CD4-positive, alpha-beta memory T cell (primary cell): Measurements from ENCODE around the gene CYB5A. TPM values are rescaled to one million over a fixed set of nuclear protein-coding genes. Genes with fewer than 3 reads are reported as not detected.

Experiments used
- CTCF ChIA-PET: fragments of 350-600 bp; sonication (Branson Sonifier 250); formaldehyde crosslinking; loops from one replicate; lab custom pipeline; 2021; ENCODE audit warnings: inconsistent platforms; ENCODE audit not compliant: partially characterized antibody; lab: Charles Lee
- POLR2A ChIA-PET: fragments of 350-600 bp; sonication (Branson Sonifier 250); formaldehyde crosslinking; loops from one replicate; lab custom pipeline; 2021; ENCODE audit not compliant: partially characterized antibody; lab: Charles Lee
- DNase-seq, 5 donors: peaks; one replicate each; pipeline versions ENCODE4 v3.0.0 to v3.0.0-alpha.2; 2020 to 2022; ENCODE audit warnings: mixed read lengths in 1 of 5
- H3K27ac ChIP-seq: one replicate; pipeline ENCODE4 v1.7.0; 2013; ENCODE audit warnings: low read depth, low read length
- H3K27me3 ChIP-seq: 2 replicates; pipeline ENCODE4 v1.7.0; 2013; ENCODE audit warnings: mild to moderate bottlenecking, low read length, moderate library complexity; ENCODE audit not compliant: insufficient read depth
- H3K36me3 ChIP-seq: 2 replicates; pipeline ENCODE4 v1.7.0; 2013; ENCODE audit warnings: mild to moderate bottlenecking, low read length, moderate library complexity; ENCODE audit not compliant: insufficient read depth
- H3K4me1 ChIP-seq: 2 replicates; pipeline ENCODE4 v1.7.0; 2013; ENCODE audit warnings: mild to moderate bottlenecking, low read length, moderate library complexity; ENCODE audit not compliant: insufficient read depth
- H3K4me3 ChIP-seq, 2 donors: one replicate each; pipeline ENCODE4 v1.7.0; 2013; ENCODE audit warnings: low read length in 2 of 2, mild to moderate bottlenecking in 1 of 2
- H3K9me3 ChIP-seq, 2 donors: one replicate each; pipeline ENCODE4 v1.7.0; 2013; ENCODE audit warnings: low read length in 2 of 2, control low read depth in 1 of 2; ENCODE audit not compliant: control insufficient read depth in 1 of 2
- H3K27ac Mint-ChIP-seq, 7 donors: one replicate each; pipeline ENCODE4 v1.8.0; 2020 to 2021; ENCODE audit warnings: mixed read lengths in 7 of 7, mild to moderate bottlenecking in 6 of 7, inconsistent platforms in 3 of 7, moderate library complexity in 3 of 7
- H3K27me3 Mint-ChIP-seq, 2 donors: one replicate each; pipeline ENCODE4 v1.8.0; 2020 to 2021; ENCODE audit warnings: mixed read lengths in 2 of 2
- H3K36me3 Mint-ChIP-seq, 2 donors: one replicate each; pipeline ENCODE4 v1.8.0; 2020 to 2021; ENCODE audit warnings: mixed read lengths in 2 of 2, inconsistent platforms in 1 of 2, mild to moderate bottlenecking in 1 of 2
- H3K4me1 Mint-ChIP-seq, 4 donors: one replicate each; pipeline ENCODE4 v1.8.0; 2020 to 2021; ENCODE audit warnings: mixed read lengths in 4 of 4, mild to moderate bottlenecking in 1 of 4
- H3K4me3 Mint-ChIP-seq, 8 donors: one replicate each; pipeline ENCODE4 v1.8.0; 2020 to 2021; ENCODE audit warnings: mixed read lengths in 8 of 8, mild to moderate bottlenecking in 7 of 8, moderate library complexity in 6 of 8, inconsistent platforms in 3 of 8
- H3K9me3 Mint-ChIP-seq, 8 donors: one replicate each; pipeline ENCODE4 v1.8.0; 2020 to 2021; ENCODE audit warnings: mixed read lengths in 8 of 8, mild to moderate bottlenecking in 5 of 8, inconsistent platforms in 3 of 8, moderate library complexity in 1 of 8
- intact Hi-C: fragments of 100-400 bp; cut with micrococcal nuclease; formaldehyde crosslinking; loops from one replicate; pipeline ENCODE4 v1.15.1; 2023
- polyA plus RNA-seq, 2 donors: library from polyadenylated mRNA; unstranded; fragments of 300-500 nt; fragmentation: Illumina TruSeq; gene quantifications; one replicate each; pipeline ENCODE4 v1.2.3, GENCODE V29; 2021
- total RNA-seq, 2 experiments: library from RNA; stranded (reverse); gene quantifications; one replicate each; pipeline ENCODE4 v1.2.3, GENCODE V29; 2021

Gene CYB5A
- total and polyA plus RNA-seq, 4 experiments from 2014 or later: 22.8 to 86.7 (median 44.0) TPM

DNA sequence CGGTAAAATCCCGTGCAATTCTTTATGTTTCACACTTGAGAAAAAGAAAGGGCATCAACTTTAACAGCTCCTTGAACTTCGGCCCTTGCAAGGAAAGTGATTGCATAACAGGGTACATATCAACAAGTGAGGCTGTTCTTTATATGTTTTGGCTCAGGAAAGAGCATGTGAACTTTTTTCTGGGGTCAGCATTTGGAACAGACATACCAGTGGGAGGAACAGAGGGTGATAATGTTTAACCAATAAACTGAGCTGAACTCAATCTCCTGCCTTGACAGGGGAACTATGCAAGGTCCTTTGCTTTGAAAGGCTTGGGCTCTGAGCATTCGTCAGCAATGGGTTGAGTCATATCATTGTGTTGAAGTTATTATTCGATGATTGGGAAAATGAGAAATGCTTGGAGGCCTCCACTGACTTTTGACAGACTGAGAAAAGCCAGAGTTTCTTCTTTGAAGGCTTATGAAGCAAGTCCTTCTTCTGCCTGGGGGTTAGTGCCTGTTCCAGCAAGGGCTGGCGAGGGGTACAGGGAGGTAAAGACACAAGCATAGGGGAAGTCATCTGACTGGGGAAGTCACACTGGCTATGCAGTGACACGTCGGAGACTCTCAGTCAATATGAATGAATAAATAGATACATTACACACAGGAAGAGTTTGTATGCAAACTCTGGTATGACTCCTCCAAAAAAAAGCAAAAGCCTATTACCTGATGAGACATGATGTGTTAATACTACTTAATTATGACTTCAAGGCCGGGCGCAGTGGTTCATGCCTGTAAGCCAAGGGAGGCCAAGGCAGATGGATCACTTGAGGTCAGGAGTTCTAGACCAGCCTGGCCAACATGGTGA lies 57.2 kb downstream of the CYB5A start:
- DNase-seq: no peak
- Mint-ChIP-seq H3K4me3 (no peak overlapping the region), H3K9me3 (no peaks in the 10 kb centered on the region), H3K27ac (peak overlapping the region in 1 of 7 donors; percentile 5), H3K36me3 (no peaks in the 10 kb centered on the region), H3K4me1 (no peaks in the 10 kb centered on the region), H3K27me3 (peaks cover 6 to 10% of the 10 kb centered on the region in 2 donors)
- no peaks in the 10 kb centered on the region for H3K9me3 ChIP-seq
- no peak overlapping the region for H3K4me3 ChIP-seq
- H3K27ac ChIP-seq: no peak overlapping the region
- H3K27me3 ChIP-seq: no peaks in the 10 kb centered on the region
- ChIA-PET CTCF (interaction anchor here (0.7 to 1.3 kb wide), 3 partner anchors 17 to 195 kb away, joined by 3 read pairs; no protein-coding TSS in a partner anchor), POLR2A (no interaction called here)
- no peaks in the 10 kb centered on the region for H3K4me1 ChIP-seq
- intact Hi-C loops: no loop called here
- no peaks in the 10 kb centered on the region for H3K36me3 ChIP-seq

DNA sequence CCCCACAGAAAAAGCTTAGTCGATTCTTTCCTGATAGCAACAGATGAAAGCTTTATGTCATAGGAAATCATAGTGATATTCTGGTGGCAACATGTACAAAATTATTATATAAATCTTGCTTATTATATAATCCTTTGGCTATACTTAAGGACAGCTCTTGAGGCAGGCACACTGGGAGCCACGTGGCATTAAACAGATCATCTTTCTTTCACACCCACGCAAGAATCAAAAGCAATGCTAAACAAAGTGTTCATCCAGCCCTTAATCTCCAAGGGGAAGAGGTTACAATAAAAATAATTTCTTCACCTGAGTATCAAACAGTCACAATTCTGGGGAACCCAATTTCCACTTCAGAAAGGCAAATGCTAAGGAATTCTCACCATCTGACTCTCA lies 57.8 kb downstream of the CYB5A start:
- H3K27me3 Mint-ChIP-seq: peaks cover 7 to 8% of the 10 kb centered on the region in 2 donors
- ChIA-PET CTCF (interaction anchor here (0.8 to 1.3 kb wide), 3 partner anchors 18 to 29 kb away, joined by 3 to 4 read pairs (median 3); no protein-coding TSS in a partner anchor), POLR2A (no interaction called here)
- Histone ChIP-seq H3K27ac (no peak overlapping the region), H3K9me3 (no peaks in the 10 kb centered on the region), H3K4me3 (no peak overlapping the region), H3K36me3 (no peaks in the 10 kb centered on the region), H3K4me1 (no peaks in the 10 kb centered on the region), H3K27me3 (no peaks in the 10 kb centered on the region)
- H3K36me3 Mint-ChIP-seq: no peaks in the 10 kb centered on the region
- DNase-seq: no peak
- intact Hi-C loops: no loop called here
- H3K4me3 Mint-ChIP-seq: no peak overlapping the region
- H3K27ac Mint-ChIP-seq: no peak overlapping the region
- no peaks in the 10 kb centered on the region for H3K4me1 Mint-ChIP-seq
- no peaks in the 10 kb centered on the region for H3K9me3 Mint-ChIP-seq

DNA sequence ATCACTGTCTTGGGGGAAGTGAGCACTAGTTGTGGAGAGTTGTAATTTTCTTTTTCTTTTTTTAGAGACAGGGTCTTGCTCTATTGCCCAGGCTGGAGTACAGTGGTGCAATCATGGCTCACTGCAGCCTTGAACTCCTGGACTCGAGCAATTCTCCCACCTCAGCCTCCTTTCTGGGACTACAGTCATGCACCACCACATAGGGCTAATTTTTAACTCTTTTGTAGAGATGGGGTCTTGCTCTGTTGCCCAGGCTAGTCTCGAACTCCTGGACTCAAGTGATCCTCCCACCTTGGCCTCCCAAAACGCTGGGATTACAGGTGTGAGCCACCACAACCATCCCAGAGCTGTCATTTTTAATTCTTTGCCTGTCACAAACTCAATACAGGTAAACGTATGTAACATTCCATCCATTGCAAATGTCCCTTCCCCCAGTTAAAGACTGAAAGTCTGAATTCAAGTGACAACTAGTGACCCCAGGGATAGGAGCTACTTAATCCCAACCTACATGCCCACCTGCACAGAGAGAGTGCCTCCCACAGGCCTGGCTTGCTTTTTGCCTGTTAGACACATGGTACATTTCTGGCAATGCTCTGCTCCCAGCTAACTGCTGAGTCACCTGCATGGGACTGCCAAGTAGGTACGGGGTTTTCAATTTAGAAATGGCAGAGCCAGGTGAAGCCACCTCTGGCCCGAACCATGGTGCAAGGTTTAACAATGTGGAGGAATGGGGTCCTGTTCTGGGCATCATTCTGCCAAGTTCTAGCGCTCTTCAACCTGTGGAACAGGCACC lies 60.6 kb downstream of the CYB5A start:
- CTCF ChIA-PET: no interaction called here
- Mint-ChIP-seq H3K9me3 (no peaks in the 10 kb centered on the region), H3K27ac (no peak overlapping the region), H3K4me1 (no peaks in the 10 kb centered on the region), H3K4me3 (no peak overlapping the region), H3K27me3 (peaks cover 2 to 3% of the 10 kb centered on the region in 2 donors), H3K36me3 (no peaks in the 10 kb centered on the region)
- no peak overlapping the region for H3K4me3 ChIP-seq
- H3K36me3 ChIP-seq: no peaks in the 10 kb centered on the region
- no peaks in the 10 kb centered on the region for H3K9me3 ChIP-seq
- no peak overlapping the region for H3K27ac ChIP-seq
- no peak for DNase-seq
- POLR2A ChIA-PET: no interaction called here
- H3K4me1 ChIP-seq: no peaks in the 10 kb centered on the region
- intact Hi-C loops: no loop called here
- H3K27me3 ChIP-seq: no peaks in the 10 kb centered on the region

DNA sequence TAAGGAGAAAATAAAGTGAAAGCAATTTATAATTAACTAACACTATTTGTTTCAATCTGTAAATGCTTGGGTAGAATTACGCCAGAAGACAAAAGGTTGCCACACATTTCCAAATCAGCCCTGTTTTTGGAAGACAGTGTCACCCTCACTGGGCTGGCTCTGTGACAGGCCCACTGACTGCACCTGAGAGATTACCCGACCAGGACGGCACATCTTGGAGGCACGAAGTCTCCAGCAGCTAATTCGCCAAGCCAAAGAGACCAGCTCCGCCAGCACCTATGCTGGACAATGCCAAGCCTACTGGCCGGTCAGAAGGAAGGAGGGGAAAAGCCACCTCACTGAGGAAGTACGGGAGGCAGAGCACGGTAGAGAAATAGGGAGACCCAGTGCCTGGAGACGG lies 61.9 kb downstream of the CYB5A start:
- intact Hi-C loops: no loop called here
- Histone ChIP-seq H3K9me3 (no peaks in the 10 kb centered on the region), H3K27ac (no peak overlapping the region), H3K4me3 (no peak overlapping the region), H3K36me3 (no peaks in the 10 kb centered on the region), H3K27me3 (no peaks in the 10 kb centered on the region), H3K4me1 (no peaks in the 10 kb centered on the region)
- H3K9me3 Mint-ChIP-seq: no peaks in the 10 kb centered on the region
- H3K27ac Mint-ChIP-seq: no peak overlapping the region
- H3K36me3 Mint-ChIP-seq: no peaks in the 10 kb centered on the region
- H3K27me3 Mint-ChIP-seq: peaks cover 3 to 6% of the 10 kb centered on the region in 2 donors
- H3K4me3 Mint-ChIP-seq: no peak overlapping the region
- ChIA-PET CTCF (no interaction called here), POLR2A (no interaction called here)
- no peaks in the 10 kb centered on the region for H3K4me1 Mint-ChIP-seq
- DNase-seq: no peak

DNA sequence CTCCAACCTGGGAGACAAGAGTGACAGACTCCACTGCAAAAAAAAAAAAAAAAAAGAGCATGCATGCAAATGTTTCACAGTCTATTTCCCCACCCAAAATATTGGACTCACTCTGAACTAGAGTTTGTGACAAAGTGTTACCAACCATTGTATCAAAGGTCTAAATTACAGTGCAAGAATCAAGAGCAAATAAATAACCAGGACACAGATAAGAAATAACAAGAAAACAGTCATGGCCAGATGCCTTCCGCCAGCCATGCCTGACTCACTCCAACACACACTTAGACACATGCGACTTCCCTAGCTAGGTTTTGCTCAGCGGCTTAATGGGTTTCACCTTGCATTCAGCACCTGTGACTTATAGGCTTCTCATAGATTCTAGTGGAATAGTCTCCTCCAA lies 62.8 kb downstream of the CYB5A start:
- Mint-ChIP-seq H3K4me3 (no peak overlapping the region), H3K27me3 (peaks cover 5 to 7% of the 10 kb centered on the region in 2 donors), H3K36me3 (no peaks in the 10 kb centered on the region), H3K27ac (no peak overlapping the region), H3K9me3 (no peaks in the 10 kb centered on the region), H3K4me1 (no peaks in the 10 kb centered on the region)
- H3K36me3 ChIP-seq: no peaks in the 10 kb centered on the region
- no peaks in the 10 kb centered on the region for H3K27me3 ChIP-seq
- POLR2A ChIA-PET: no interaction called here
- DNase-seq: no peak
- CTCF ChIA-PET: no interaction called here
- no peak overlapping the region for H3K27ac ChIP-seq
- intact Hi-C loops: no loop called here
- no peaks in the 10 kb centered on the region for H3K4me1 ChIP-seq
- H3K9me3 ChIP-seq: no peaks in the 10 kb centered on the region
- H3K4me3 ChIP-seq: no peak overlapping the region

DNA sequence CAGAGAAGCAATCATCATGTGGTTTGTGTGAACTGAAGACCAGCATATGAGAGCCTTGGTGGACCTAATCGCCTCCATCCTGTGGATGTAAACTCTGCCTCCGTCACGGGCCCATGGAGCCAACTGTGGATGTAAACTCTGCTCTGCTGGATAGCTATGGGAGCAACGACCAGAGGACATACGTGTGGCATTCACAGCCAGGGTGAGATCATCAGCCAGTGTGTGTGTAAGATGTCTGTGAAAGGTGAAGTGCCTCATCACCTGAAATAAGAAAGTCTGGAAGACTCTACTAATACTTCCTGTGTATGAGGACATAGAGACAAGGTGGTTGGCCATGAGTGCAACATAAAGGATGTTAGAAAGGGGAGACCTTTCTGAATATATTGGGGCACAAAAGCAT lies 63.5 kb downstream of the CYB5A start:
- intact Hi-C loops: no loop called here
- no peak overlapping the region for H3K4me3 ChIP-seq
- no peak overlapping the region for H3K4me3 Mint-ChIP-seq
- no peak overlapping the region for H3K27ac Mint-ChIP-seq
- H3K27me3 ChIP-seq: no peaks in the 10 kb centered on the region
- CTCF ChIA-PET: no interaction called here
- no peaks in the 10 kb centered on the region for H3K36me3 ChIP-seq
- no peak for DNase-seq
- POLR2A ChIA-PET: no interaction called here
- no peaks in the 10 kb centered on the region for H3K36me3 Mint-ChIP-seq
- no peaks in the 10 kb centered on the region for H3K4me1 Mint-ChIP-seq
- no peaks in the 10 kb centered on the region for H3K4me1 ChIP-seq
- no peak overlapping the region for H3K27ac ChIP-seq
- peaks cover 5 to 7% of the 10 kb centered on the region in 2 donors for H3K27me3 Mint-ChIP-seq
- H3K9me3 ChIP-seq: no peaks in the 10 kb centered on the region
- no peaks in the 10 kb centered on the region for H3K9me3 Mint-ChIP-seq

DNA sequence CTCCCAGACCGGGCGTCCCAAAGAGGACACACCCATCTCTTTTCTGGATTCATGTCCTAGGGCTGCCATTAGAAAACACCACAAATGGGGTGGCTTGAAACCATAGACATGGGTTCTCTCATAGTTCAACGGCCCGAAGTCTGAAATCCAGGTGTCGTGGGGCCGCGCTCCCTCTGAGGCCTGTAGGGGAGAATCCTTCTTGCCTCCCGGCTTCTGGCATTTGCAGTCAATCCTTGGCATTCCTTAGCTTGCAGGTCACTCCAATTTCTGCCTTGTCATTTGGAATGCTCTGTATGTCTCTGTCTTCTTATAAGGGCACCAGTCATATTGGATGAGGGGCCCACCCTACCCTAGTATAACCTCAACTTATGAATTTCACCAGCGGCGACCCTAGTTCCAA lies 65.1 kb downstream of the CYB5A start:
- Histone ChIP-seq H3K27me3 (no peaks in the 10 kb centered on the region), H3K27ac (no peak overlapping the region), H3K36me3 (no peaks in the 10 kb centered on the region), H3K4me1 (no peaks in the 10 kb centered on the region), H3K4me3 (no peak overlapping the region), H3K9me3 (no peaks in the 10 kb centered on the region)
- POLR2A ChIA-PET: no interaction called here
- DNase-seq: no peak
- H3K9me3 Mint-ChIP-seq: no peaks in the 10 kb centered on the region
- H3K4me3 Mint-ChIP-seq: no peak overlapping the region
- CTCF ChIA-PET: no interaction called here
- no peaks in the 10 kb centered on the region for H3K36me3 Mint-ChIP-seq
- H3K4me1 Mint-ChIP-seq: no peaks in the 10 kb centered on the region
- H3K27me3 Mint-ChIP-seq: peaks cover 7 to 8% of the 10 kb centered on the region in 2 donors
- H3K27ac Mint-ChIP-seq: no peak overlapping the region
- intact Hi-C loops: no loop called here
